GM12878 (cell line): ENCODE data around the gene LIMS2. TPM values are rescaled to one million over a fixed set of nuclear protein-coding genes. Genes with fewer than 3 reads are reported as not detected.

Source experiments
- BRCA1 ChIP-seq: IDR thresholded peaks from 2 replicates; pipeline ENCODE4 v1.6.1; 2011; ENCODE audit warnings: low read depth, low read length, improper control_type of control experiment
- CBX3 ChIP-seq: fragments of 200-600 bp; sonication (generic); IDR thresholded peaks from 2 replicates; pipeline ENCODE4 v1.6.1; 2016; ENCODE audit warnings: low read depth, borderline replicate concordance
- ETV6 ChIP-seq, 2 experiments: fragments of 450-650 bp in 1 of 2; IDR thresholded peaks in 1 of 2; conservative IDR thresholded peaks in 1 of 2; 2 replicates each; pipeline ENCODE4 v1.6.1; 2014; ENCODE audit warnings: antibody characterized with exemption in 1 of 2, borderline replicate concordance in 1 of 2, low read depth in 1 of 2, mild to moderate bottlenecking in 1 of 2, moderate library complexity in 1 of 2
- IRF4 ChIP-seq: IDR thresholded peaks from 2 replicates; pipeline ENCODE4 v1.6.1; 2011; ENCODE audit warnings: low read depth, low read length
- JUND ChIP-seq: IDR thresholded peaks from 2 replicates; pipeline ENCODE4 v1.6.1; 2012; ENCODE audit warnings: low read depth, mild to moderate bottlenecking, low read length, improper control_type of control experiment, moderate library complexity
- MEF2B ChIP-seq: fragments of 450-650 bp; IDR thresholded peaks from 2 replicates; pipeline ENCODE4 v1.6.1; 2018; ENCODE audit warnings: mild to moderate bottlenecking, moderate library complexity; ENCODE audit not compliant: partially characterized antibody, poor library complexity, severe bottlenecking
- NR2F1 ChIP-seq: fragments of 450-650 bp; conservative IDR thresholded peaks from 2 replicates; pipeline ENCODE4 v1.6.1; 2017; ENCODE audit warnings: mild to moderate bottlenecking
- PKNOX1 ChIP-seq: fragments of 450-650 bp; IDR thresholded peaks from 2 replicates; pipeline ENCODE4 v1.6.1; 2016; ENCODE audit warnings: mild to moderate bottlenecking
- POLR2AphosphoS2 ChIP-seq: IDR thresholded peaks from 2 replicates; pipeline ENCODE4 v1.6.1; 2011; ENCODE audit warnings: low read depth, mild to moderate bottlenecking, low read length, improper control_type of control experiment, moderate library complexity
- REST ChIP-seq: IDR thresholded peaks from 2 replicates; pipeline ENCODE4 v1.6.1; 2012; ENCODE audit warnings: mild to moderate bottlenecking, low read depth, low read length
- SMARCA5 ChIP-seq: fragments of 450-650 bp; IDR thresholded peaks from 2 replicates; pipeline ENCODE4 v1.6.1; 2017; ENCODE audit warnings: mild to moderate bottlenecking
- SREBF1 ChIP-seq: IDR thresholded peaks from 2 replicates; pipeline ENCODE4 v1.6.1; 2012; ENCODE audit warnings: mild to moderate bottlenecking, low read length
- SUPT20H ChIP-seq: IDR thresholded peaks from 2 replicates; pipeline ENCODE4 v1.6.1; 2011; ENCODE audit warnings: low read depth, mild to moderate bottlenecking, low read length, moderate library complexity, borderline replicate concordance; ENCODE audit not compliant: control insufficient read depth
- TCF12 ChIP-seq: IDR thresholded peaks from 2 replicates; pipeline ENCODE4 v1.6.1; 2011; ENCODE audit warnings: low read depth, mild to moderate bottlenecking, low read length
- ZBTB40 ChIP-seq: fragments of 450-650 bp; IDR thresholded peaks from 2 replicates; pipeline ENCODE4 v1.6.1; 2016; ENCODE audit warnings: mild to moderate bottlenecking, moderate library complexity, borderline replicate concordance
- ZNF384 ChIP-seq: IDR thresholded peaks from 2 replicates; pipeline ENCODE4 v1.6.1; 2012; ENCODE audit warnings: low read depth, mild to moderate bottlenecking, low read length, improper control_type of control experiment, borderline replicate concordance
- polyA plus RNA-seq, 11 experiments: library from polyadenylated mRNA; depleted of rRNA in 4 of 11; unstranded in 6 of 11; stranded (reverse) in 5 of 11; fragments of >200 nt; fragmentation: Nextera tagmentation in 4 of 11; fragmentation: Illumina TruSeq in 1 of 11; extraction: Ambion mirVana in 4 of 11; extraction: Trizol in 1 of 11; gene quantifications; 1 replicate in 1 of 11; 2 replicates in 10 of 11; pipeline versions ENCODE4 v1.2.1 to v1.2.3, GENCODE V29; 2011 to 2016; ENCODE audit warnings: inconsistent platforms in 2 of 11, missing spikeins in 2 of 11, low read depth in 1 of 11
- total RNA-seq, 4 experiments: library from RNA; depleted of rRNA in 3 of 4; stranded (reverse); fragments of >200 nt in 3 of 4; fragmentation: Illumina TruSeq in 1 of 4; extraction: Trizol in 1 of 4; gene quantifications; 2 replicates each; pipeline versions ENCODE4 v1.2.1 to v1.2.3, GENCODE V29; 2013 to 2021

Gene LIMS2
- total and polyA plus RNA-seq, 10 of the 15 experiments (the other 5 are each of a cell fraction or from before 2014, with no cell fraction given), result 0.06 to 0.81 (median 0.16) TPM; not detected in 2

- peak; percentile 28; the same call in 1 of the 2 replicates for TF ChIP-seq POLR2AphosphoS2
- TF ChIP-seq TCF12, result no peak
- TF ChIP-seq ZNF384, result no peak
- TF ChIP-seq MEF2B, result no peak
- no peak for TF ChIP-seq ETV6 (conservative IDR thresholded peaks at IDR 0.05 in 1 of 2, IDR thresholded peaks at IDR 0.05 in 1 of 2; ENCODE audit: borderline replicate concordance in 1 of 2, low read depth in 1 of 2)
- TF ChIP-seq CBX3, result no peak
- TF ChIP-seq SMARCA5, result peak; percentile 75; the same call in 1 of the 2 replicates
- TF ChIP-seq SUPT20H, result no peak
- no peak for TF ChIP-seq BRCA1
- TF ChIP-seq SREBF1, result 0 out of 2 replicates have a peak, but pooled peaks have one; percentile 6
- no peak; the same call in 1 of the 2 replicates for TF ChIP-seq PKNOX1
- 0 out of 2 replicates have a peak, but pooled peaks have one; percentile 12 for TF ChIP-seq IRF4
- TF ChIP-seq REST, result no peak
- no peak for TF ChIP-seq ZBTB40
- TF ChIP-seq JUND, result no peak
- TF ChIP-seq NR2F1, result peak; percentile 76; the same call in 1 of the 2 replicates
These were observed 26.5 kb upstream of the LIMS2 start (continued) for GRCh38 chr2:127701651-127702394.
